ENCODE data around the gene IMPACT.

The IMPACT gene

DNA sequence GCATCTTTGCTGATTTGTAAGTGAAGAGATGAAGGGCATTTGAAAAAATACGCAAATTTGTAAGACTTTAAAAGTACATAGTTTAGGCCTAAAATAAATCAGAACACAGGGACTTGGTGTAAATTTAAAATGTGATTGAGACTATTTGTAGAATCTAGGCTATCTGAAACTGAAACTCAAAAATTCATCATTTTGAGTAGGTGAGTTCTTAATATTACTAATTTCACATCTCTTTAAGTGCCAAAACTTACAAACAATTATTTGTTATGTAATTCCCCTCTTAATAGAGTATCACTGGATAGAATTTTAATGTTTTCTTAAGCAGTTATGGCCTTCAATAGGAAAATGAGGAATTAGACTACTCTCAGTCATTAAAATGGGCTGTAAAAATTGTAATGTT is 20.0 kb downstream of the IMPACT start:
- H3K27me3 ChIP-seq (ENCODE audit: insufficient read depth, low read depth, severe bottlenecking), result no peaks in the 10 kb centered on the region
- TF ChIP-seq, protein P1, sequence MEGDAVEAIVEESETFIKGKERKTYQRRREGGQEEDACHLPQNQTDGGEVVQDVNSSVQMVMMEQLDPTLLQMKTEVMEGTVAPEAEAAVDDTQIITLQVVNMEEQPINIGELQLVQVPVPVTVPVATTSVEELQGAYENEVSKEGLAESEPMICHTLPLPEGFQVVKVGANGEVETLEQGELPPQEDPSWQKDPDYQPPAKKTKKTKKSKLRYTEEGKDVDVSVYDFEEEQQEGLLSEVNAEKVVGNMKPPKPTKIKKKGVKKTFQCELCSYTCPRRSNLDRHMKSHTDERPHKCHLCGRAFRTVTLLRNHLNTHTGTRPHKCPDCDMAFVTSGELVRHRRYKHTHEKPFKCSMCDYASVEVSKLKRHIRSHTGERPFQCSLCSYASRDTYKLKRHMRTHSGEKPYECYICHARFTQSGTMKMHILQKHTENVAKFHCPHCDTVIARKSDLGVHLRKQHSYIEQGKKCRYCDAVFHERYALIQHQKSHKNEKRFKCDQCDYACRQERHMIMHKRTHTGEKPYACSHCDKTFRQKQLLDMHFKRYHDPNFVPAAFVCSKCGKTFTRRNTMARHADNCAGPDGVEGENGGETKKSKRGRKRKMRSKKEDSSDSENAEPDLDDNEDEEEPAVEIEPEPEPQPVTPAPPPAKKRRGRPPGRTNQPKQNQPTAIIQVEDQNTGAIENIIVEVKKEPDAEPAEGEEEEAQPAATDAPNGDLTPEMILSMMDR (IDR thresholded peaks at IDR 0.05; ENCODE audit: low read depth, low read length), result no peak
- no peak overlapping the region for H3K4me3 ChIP-seq (ENCODE audit: low read depth, low read length)
- no peak for DNase-seq
- H3K9me3 ChIP-seq (ENCODE audit: severe bottlenecking), result no peaks in the 10 kb centered on the region
- no peak overlapping the region for H3K27ac ChIP-seq
- peaks cover 30% of the 10 kb centered on the region for H3K36me3 ChIP-seq

DNA sequence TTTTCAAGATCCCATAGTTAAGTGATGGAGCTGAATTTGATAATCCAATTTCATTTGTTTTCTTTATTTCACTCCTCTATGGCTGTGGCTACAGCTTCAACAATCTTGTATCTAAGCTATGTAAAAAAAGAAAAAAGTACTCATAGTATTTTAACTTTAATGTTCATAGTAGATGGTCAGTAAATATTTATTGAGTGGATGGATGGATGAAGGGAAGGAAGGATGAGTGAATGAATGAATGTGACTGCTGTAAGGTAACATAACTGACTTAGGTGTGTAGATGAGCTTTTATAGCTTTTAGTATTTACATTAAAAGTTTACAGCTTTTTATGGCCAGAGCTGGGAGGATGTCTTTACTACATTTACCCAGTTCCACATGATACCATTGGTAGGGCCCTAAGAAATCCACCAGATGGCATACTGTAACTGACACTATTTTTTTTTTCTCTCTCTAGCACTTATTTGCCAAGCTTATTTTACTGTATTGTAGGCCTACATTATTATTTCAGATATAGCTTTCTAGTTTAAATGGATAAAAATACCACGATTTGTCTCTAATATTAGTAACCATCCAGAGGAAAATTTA is 20.6 kb downstream of the IMPACT start:
- no peak for DNase-seq
- Histone ChIP-seq H3K36me3 (peaks cover 26% of the 10 kb centered on the region), H3K4me3 (ENCODE audit: low read depth, low read length) (no peak overlapping the region), H3K27ac (no peak overlapping the region), H3K9me3 (ENCODE audit: severe bottlenecking) (no peaks in the 10 kb centered on the region), H3K27me3 (ENCODE audit: insufficient read depth, low read depth, severe bottlenecking) (no peaks in the 10 kb centered on the region)
- TF ChIP-seq, protein P1 (IDR thresholded peaks at IDR 0.05; ENCODE audit: low read depth, low read length), result no peak

DNA sequence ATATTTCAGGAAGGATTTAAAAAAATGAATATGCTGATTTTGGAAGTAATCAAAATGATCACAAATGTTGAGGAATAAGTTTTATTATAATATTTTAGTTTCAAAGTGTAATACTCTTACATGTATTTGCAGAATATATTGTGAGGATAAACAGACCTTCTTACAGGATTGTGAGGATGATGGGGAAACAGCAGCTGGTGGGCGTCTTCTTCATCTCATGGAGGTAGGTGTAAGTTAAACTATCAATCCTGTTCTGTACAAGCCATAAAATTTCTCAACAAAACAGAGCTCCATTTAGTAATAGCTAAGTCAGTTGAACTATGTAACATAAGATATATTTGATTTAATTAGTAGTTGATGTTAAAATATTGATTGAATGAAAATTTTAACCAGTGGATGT is 21.5 kb downstream of the IMPACT start:
- H3K27ac ChIP-seq, result no peak overlapping the region
- H3K27me3 ChIP-seq (ENCODE audit: insufficient read depth, low read depth, severe bottlenecking), result no peaks in the 10 kb centered on the region
- H3K36me3 ChIP-seq, result peaks cover 26% of the 10 kb centered on the region
- H3K4me3 ChIP-seq (ENCODE audit: low read depth, low read length), result no peak overlapping the region
- TF ChIP-seq, protein P1 (IDR thresholded peaks at IDR 0.05; ENCODE audit: low read depth, low read length), result no peak
- DNase-seq, result no peak
- no peaks in the 10 kb centered on the region for H3K9me3 ChIP-seq (ENCODE audit: severe bottlenecking)

DNA sequence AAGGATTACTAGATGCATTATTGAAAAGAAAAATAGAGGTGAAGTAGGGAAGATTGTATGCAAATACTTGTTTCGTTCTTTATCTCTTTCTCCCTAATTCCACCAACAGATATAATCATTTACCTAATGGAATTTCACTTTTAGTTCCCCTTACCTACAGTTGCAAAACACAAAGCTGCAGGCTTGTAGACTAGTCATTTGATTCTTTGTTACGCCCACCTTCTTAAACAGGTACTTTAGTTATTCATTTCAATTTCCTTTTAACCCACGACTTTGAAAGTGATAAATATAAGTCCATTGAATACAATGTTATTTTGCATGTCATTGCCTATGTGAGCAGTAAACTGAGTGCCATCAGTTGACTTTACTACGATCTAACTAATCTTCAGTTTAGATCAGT is 30.1 kb downstream of the IMPACT start:
- DNase-seq, result no peak

DNA sequence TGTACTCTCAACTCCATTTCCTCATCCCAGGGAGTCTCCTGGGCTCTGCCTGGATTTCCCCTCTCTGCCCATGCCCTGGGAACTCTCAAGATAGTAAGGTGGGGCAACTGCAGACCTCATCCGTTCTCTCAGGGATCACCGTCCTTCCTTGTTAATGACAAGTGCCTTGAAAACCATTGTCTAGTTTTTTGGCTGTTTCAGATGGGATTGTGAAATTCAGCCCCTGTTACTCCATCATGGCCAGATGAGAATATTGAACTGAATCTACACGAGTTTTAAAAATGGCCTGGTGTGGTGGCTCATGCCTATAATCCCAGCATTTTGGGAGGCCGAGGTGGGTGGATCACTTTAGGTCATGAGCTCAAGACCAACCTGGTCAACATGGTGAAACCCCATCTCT is 33.3 kb downstream of the IMPACT start:
- H3K27me3 ChIP-seq (ENCODE audit: insufficient read depth, low read depth, severe bottlenecking), result no peaks in the 10 kb centered on the region
- no peak for DNase-seq
- no peak overlapping the region for H3K4me3 ChIP-seq (ENCODE audit: low read depth, low read length)
- H3K9me3 ChIP-seq (ENCODE audit: severe bottlenecking), result no peaks in the 10 kb centered on the region
- no peaks in the 10 kb centered on the region for H3K36me3 ChIP-seq
- TF ChIP-seq, protein P1 (IDR thresholded peaks at IDR 0.05; ENCODE audit: low read depth, low read length), result no peak
- H3K27ac ChIP-seq, result no peak overlapping the region

More for the DNA sequence above, 30.1 kb downstream of the IMPACT start:
- Histone ChIP-seq H3K27me3 (ENCODE audit: insufficient read depth, low read depth, severe bottlenecking) (no peaks in the 10 kb centered on the region), H3K4me3 (ENCODE audit: low read depth, low read length) (no peak overlapping the region), H3K9me3 (ENCODE audit: severe bottlenecking) (no peaks in the 10 kb centered on the region), H3K27ac (no peak overlapping the region), H3K36me3 (no peaks in the 10 kb centered on the region; the same call in 1 of the 2 replicates)
- TF ChIP-seq, protein P1 (IDR thresholded peaks at IDR 0.05; ENCODE audit: low read depth, low read length), result no peak

DNA sequence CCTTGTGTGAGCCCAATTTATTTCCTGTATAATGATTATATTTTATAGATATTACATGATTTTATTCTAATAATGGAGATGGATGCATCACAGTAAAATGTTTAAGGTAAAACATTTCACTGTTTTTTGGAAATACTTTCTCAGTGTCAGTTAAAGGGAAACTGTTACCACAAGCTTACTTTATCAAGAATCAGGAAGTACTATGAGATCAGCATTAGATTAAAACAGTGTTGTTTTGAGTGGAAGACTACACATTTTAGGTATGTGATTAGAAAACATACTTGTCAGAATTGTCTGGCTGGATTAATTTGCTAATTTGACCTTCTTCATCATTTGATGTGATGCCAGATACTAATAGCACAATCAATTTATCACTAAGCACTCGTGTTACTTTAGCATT is 33.9 kb downstream of the IMPACT start, which contains the start of gene HRH4:
TSS of gene HRH4 (plus strand) at position 250 of the 400 bp plus-strand sequence. CDS start at position 342, 92 bp downstream.
- Histone ChIP-seq H3K4me3 (ENCODE audit: low read depth, low read length) (no peak within 1 kb of the TSS), H3K9me3 (ENCODE audit: severe bottlenecking) (no peaks in the 10 kb centered on the region), H3K36me3 (no peaks in the 10 kb centered on the region), H3K27ac (no peak within 1 kb of the TSS), H3K27me3 (ENCODE audit: insufficient read depth, low read depth, severe bottlenecking) (no peaks in the 10 kb centered on the region)
- DNase-seq, result no peak
- TF ChIP-seq, protein P1 (IDR thresholded peaks at IDR 0.05; ENCODE audit: low read depth, low read length), result no peak

Measured in WERI-Rb-1 (cell line).